ENCODE measurements around the gene SMTNL1. TPM values are rescaled to one million over a fixed set of nuclear protein-coding genes. Genes with fewer than 3 reads are reported as not detected.

SMTNL1 gene, protein sequence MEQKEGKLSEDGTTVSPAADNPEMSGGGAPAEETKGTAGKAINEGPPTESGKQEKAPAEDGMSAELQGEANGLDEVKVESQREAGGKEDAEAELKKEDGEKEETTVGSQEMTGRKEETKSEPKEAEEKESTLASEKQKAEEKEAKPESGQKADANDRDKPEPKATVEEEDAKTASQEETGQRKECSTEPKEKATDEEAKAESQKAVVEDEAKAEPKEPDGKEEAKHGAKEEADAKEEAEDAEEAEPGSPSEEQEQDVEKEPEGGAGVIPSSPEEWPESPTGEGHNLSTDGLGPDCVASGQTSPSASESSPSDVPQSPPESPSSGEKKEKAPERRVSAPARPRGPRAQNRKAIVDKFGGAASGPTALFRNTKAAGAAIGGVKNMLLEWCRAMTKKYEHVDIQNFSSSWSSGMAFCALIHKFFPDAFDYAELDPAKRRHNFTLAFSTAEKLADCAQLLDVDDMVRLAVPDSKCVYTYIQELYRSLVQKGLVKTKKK
- total RNA-seq (2022; extraction: Qiagen RNA extraction; ENCODE audit: low read depth) = not detected in 5 replicates

DNA sequence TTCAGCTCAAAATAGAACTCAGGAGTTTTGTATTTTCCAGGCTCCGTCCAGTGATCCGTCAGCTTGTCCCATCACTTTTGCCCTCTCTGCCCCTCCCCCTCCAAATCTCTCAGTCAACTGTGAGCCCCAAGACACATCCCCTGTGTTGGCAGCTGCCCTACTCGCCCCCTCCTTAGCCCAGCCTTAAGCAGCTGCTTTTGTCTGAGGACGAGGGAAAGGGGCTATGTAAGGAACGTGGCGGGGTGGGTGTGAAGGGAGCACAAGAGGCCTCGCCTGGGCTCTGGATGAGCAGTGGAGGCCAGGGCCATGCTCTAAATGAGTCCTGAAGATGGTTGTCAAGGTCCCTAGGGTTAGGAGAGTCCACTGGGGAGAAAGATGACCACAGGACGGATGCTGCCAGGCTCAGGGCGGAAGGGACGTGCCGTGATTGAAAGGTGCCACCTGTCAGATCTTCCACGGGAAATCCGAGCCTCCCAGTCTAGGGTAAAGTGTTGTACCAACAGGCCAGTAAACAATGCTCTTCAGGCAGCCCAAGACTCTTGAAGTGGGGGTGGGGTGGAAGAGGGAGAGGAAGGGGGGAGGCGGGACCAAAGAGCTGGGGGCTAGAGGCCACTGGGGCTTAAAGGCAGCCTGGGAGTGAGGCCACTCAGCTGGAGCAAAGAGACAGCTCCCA lies at the start of gene SMTNL1:
Gene SMTNL1, plus strand, starts transcription at position 649 of the 673 bp plus-strand sequence. CDS start 5,048 bp downstream, outside the sequence.

DNA sequence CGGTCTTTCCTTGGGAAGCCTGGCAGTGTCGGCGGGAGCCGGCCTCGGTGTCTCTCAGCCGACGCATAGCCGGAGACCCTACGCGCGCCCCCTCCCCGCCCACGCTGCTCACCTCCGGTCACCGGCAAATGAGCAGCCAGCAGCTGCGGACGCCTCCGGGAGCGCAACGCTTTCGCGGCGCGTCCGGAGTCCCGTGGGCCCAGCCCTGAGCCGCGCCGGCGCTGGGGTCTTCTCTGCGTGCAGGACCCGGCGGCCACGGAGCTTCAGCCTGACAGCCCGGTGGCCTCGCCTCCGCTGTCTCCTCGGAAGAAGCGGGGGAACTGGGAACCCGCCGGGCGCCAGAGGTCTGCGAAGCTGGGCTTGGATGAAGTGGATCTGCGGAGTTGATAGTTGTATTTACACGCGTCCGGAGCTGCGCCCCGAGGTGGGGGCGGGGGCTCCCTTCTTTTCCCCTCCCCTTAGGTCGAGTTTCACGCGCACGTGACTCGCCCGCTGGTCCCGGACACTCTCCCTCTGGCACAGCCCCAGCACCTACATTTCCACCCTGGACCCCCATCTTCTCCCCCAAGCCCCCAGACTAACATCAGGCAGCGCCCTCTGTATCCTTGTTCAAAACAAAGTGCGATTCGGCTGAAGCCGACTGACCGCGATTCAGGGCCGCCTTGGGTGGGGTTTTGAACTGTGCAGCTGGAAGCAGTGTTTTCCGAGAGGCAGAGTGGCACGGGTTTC lies 21.9 kb upstream of the SMTNL1 start, which contains the start of gene SLC43A1:
Gene SLC43A1, minus strand, starts transcription at position 371 of the 729 bp plus-strand sequence. CDS start 1,591 bp downstream, outside the sequence.

DNA sequence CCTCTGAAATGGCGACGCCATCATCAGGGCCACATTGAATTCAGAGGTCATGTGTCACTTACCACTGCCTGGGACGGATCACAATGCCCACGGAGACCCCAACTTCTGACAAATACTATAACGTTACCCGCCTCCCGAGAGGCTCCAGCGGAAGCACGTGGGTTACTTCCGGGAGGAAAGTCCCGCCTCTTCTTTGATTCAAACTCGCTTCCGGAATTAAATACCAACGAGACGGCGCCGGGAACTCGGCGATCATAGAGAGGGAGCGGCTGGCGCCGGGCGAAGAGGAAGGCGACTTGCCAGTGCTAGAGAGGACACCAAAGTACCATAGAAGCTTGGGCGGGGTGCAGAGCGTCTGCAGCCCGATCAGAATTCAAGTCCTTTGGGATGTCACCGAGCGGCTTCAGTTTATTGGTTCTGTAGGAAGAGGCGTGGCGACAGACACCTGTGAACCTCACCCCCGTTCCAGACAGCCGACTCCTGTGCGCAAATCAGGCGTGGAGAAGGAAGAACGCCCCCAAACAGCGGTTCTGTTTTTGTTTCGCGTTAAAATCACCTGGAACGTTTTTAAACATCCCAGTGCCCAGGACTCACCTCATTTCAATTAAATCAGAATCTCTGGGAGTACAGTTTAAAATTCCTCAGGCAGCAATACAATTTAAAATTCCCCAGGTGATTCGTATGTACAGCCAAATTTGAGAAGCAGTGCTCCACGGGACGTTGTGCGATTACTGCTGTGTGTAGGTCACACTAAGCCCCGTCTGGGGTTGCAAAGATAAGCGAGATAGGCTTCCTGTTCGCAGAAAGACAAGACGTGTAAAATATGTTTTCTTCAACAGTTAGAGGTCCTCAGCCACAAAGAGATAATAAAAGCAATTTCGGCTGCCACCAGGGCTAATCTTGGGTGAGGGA lies 6.5 kb upstream of the SMTNL1 start, which contains the start of gene TIMM10:
Gene TIMM10, minus strand, starts transcription at position 159 of the 912 bp plus-strand sequence. CDS start 565 bp downstream, outside the sequence.

DNA sequence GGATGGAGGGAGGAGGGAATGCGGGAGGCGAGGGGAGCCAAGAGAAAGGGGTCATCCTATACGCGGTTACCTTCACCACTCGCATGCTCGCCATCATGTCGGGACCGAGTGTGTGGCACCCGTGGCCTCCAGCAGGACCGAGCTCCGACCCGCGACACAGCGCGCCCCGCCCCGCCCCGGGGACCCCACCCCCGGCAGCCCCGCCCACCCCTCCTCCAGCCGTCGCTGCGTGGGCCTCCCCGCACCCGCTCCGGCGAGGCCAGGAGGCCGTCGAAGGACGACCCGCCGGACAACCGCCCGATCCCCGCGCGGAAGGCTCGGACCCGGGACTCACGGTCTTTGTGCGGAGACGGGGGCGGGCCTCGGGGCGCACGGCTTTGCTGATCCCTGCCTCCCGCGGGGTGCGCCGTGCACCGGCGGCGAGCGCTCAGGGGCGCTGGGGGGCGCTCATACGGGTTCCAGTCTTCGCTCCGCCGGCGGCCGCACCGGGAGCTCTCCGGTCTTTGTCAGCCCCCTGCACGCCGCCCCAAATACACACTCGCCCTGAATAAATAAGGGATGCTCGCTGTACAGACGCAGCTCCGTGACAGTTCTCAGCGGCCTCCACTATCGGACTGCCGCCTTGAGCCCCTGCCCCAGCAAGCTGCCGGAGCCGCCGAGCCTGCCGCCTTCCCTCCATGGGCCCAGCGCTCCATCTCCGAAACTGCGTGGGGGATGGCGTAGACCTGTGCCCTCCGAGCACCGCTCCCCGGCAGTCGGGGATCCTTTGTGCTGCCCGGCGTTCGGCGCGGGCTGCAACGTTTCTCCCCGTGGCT lies 30.3 kb downstream of the SMTNL1 start, which contains the start of gene UBE2L6:
Gene UBE2L6, minus strand, starts transcription at position 158 of the 815 bp plus-strand sequence. Its CDS starts 61 bp downstream, at position 97.

DNA sequence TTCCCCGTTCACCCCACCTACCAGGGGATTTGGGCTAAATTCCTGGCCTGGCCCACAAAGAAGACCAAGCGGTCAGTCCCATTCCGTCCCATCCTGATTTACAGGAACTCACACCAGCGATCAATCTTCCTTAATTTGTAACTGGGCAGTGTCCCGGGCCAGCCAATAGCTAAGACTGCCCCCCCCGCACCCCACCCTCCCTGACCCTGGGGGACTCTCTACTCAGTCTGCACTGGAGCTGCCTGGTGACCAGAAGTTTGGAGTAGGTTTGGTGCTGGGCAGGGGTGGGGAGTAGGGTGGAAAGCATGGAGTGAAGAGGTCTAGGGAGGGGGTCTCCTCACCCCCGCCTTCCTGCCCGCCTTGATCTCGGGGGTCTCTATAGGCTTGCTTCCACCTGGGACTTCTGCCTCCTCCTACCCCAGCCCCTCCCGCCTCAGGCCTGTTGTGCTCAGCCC lies 60.1 kb downstream of the SMTNL1 start, which contains the start of gene SERPING1:
Gene SERPING1, plus strand, starts transcription at position 225 of the 455 bp plus-strand sequence. CDS start 586 bp downstream, outside the sequence.

Other genes with a start within 250 kb of the SMTNL1 start
- 64.6 to 87.4 TPM (median 82.4 TPM) in 5 replicates for gene TNKS1BP1, start 212.6 kb upstream of the SMTNL1 start, total RNA-seq (2022; extraction: Qiagen RNA extraction; ENCODE audit: low read depth)
- gene SSRP1, start 201.7 kb upstream of the SMTNL1 start, total RNA-seq (2022; extraction: Qiagen RNA extraction; ENCODE audit: low read depth) = 217 to 261 TPM (median 235 TPM) in 5 replicates
- gene P2RX3, start 199.2 kb upstream of the SMTNL1 start, total RNA-seq (2022; extraction: Qiagen RNA extraction; ENCODE audit: low read depth) = 0.13 to 0.24 TPM (median 0.16 TPM) in 5 replicates
- not detected in 5 replicates for gene PRG3, start 156.4 kb upstream of the SMTNL1 start, total RNA-seq (2022; extraction: Qiagen RNA extraction; ENCODE audit: low read depth)
- gene PRG2, start 146.9 kb upstream of the SMTNL1 start, total RNA-seq (2022; extraction: Qiagen RNA extraction; ENCODE audit: low read depth) = 0.07 TPM in 1 of 5 replicates, not detected in the others
- 0.32 to 1.0 TPM (median 0.67 TPM) in 5 replicates for gene SLC43A3, start 110.5 kb upstream of the SMTNL1 start, total RNA-seq (2022; extraction: Qiagen RNA extraction; ENCODE audit: low read depth)
- gene RTN4RL2, start 77.1 kb upstream of the SMTNL1 start, total RNA-seq (2022; extraction: Qiagen RNA extraction; ENCODE audit: low read depth) = 60.5 to 129 TPM (median 112 TPM) in 5 replicates
- 1.8 to 3.4 TPM (median 3.1 TPM) in 5 replicates for gene SLC43A1, start 21.9 kb upstream of the SMTNL1 start, total RNA-seq (2022; extraction: Qiagen RNA extraction; ENCODE audit: low read depth)
- gene TIMM10, start 6.8 kb upstream of the SMTNL1 start, total RNA-seq (2022; extraction: Qiagen RNA extraction; ENCODE audit: low read depth) = 160 to 189 TPM (median 170 TPM) in 5 replicates
- 29.5 to 37.8 TPM (median 32.7 TPM) in 5 replicates for gene UBE2L6, start 30.1 kb downstream of the SMTNL1 start, total RNA-seq (2022; extraction: Qiagen RNA extraction; ENCODE audit: low read depth)
- 0.27 to 1.7 TPM (median 0.38 TPM) in 5 replicates for gene SERPING1, start 60.1 kb downstream of the SMTNL1 start, total RNA-seq (2022; extraction: Qiagen RNA extraction; ENCODE audit: low read depth)
- 0.32 to 0.39 TPM (median 0.34 TPM) in 5 replicates for gene YPEL4, start 112.3 kb downstream of the SMTNL1 start, total RNA-seq (2022; extraction: Qiagen RNA extraction; ENCODE audit: low read depth)
- gene CLP1, start 120.2 kb downstream of the SMTNL1 start, total RNA-seq (2022; extraction: Qiagen RNA extraction; ENCODE audit: low read depth) = 26.9 to 33.2 TPM (median 29.0 TPM) in 5 replicates
- gene ZDHHC5, start 130.5 kb downstream of the SMTNL1 start, total RNA-seq (2022; extraction: Qiagen RNA extraction; ENCODE audit: low read depth) = 70.5 to 76.1 TPM (median 73.5 TPM) in 5 replicates
- gene MED19, start 174.6 kb downstream of the SMTNL1 start, total RNA-seq (2022; extraction: Qiagen RNA extraction; ENCODE audit: low read depth) = 25.7 to 34.8 TPM (median 31.6 TPM) in 5 replicates
- gene TMX2, start 175.0 kb downstream of the SMTNL1 start, total RNA-seq (2022; extraction: Qiagen RNA extraction; ENCODE audit: low read depth) = 144 to 163 TPM (median 153 TPM) in 5 replicates
- 113 to 160 TPM (median 140 TPM) in 5 replicates for gene SELENOH, start 203.9 kb downstream of the SMTNL1 start, total RNA-seq (2022; extraction: Qiagen RNA extraction; ENCODE audit: low read depth)
- gene BTBD18, start 214.2 kb downstream of the SMTNL1 start, total RNA-seq (2022; extraction: Qiagen RNA extraction; ENCODE audit: low read depth) = not detected in 5 replicates
- gene CTNND1, start 224.2 kb downstream of the SMTNL1 start, total RNA-seq (2022; extraction: Qiagen RNA extraction; ENCODE audit: low read depth) = 53.7 to 65.2 TPM (median 61.6 TPM) in 5 replicates